ENCODE results near the gene SLAMF9.

The SLAMF9 gene

DNA sequence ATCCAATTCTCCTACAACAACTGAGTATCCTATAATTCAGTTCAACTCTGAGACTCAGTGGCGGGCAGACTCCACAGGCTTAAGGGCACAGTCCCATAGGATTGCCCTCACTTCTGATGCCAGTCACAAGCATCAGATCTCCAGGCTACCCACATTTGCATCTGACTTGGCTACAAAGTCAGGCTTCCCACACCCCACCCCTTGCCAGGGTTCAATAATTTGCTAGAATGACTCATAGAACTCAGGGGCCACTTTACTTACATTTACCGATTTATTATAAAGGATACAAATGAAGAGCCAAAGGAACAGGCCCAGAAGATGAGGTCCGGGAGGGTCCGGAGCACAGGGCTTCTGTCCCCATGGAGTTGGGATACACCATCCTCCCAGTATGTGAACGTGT is 36.0 kb upstream of the SLAMF9 start:
- H3K18ac ChIP-seq (ENCODE audit: low read length), result no peak overlapping the region
- no peak overlapping the region for H3K4ac ChIP-seq (ENCODE audit: low read length)
- H3K27ac ChIP-seq (replicated peaks; ENCODE audit: low read length), result no peak overlapping the region
- peaks cover 0 to 32% (median 0%) of the 10 kb centered on the region in 3 experiments for H3K27me3 ChIP-seq (ENCODE audit: control insufficient read depth in 3 of 3, insufficient read depth in 3 of 3, low read depth in 1 of 3, low read length in 3 of 3)
- peaks cover 0 to 2% of the 10 kb centered on the region in 2 donors for H3K4me1 ChIP-seq (ENCODE audit: control insufficient read depth in 2 of 2, insufficient read depth in 1 of 2, low read depth in 1 of 2, low read length in 2 of 2)
- H3K9ac ChIP-seq (ENCODE audit: low read depth, low read length, poor library complexity), result no peak overlapping the region
- H3K9me3 ChIP-seq (replicated peaks in 1 of 2; ENCODE audit: control insufficient read depth in 2 of 2, insufficient read depth in 1 of 2, low read depth in 1 of 2, low read length in 2 of 2), result no peaks in the 10 kb centered on the region
- no peaks in the 10 kb centered on the region for H3K79me1 ChIP-seq (ENCODE audit: low read depth, low read length)
- no peak overlapping the region for H4K8ac ChIP-seq (ENCODE audit: low read depth, low read length)
- H2BK5ac ChIP-seq (ENCODE audit: low read length), result no peak overlapping the region
- no peak overlapping the region for H2BK120ac ChIP-seq (ENCODE audit: low read depth, low read length)
- H3K4me3 ChIP-seq (ENCODE audit: low read length in 2 of 2), result no peak overlapping the region
- no CpG with 5 or more reads among the region's 5 CpGs for WGBS, 2 donors (ENCODE audit: extremely low coverage in 2 of 2, insufficient read length in 2 of 2, insufficient replicate concordance in 1 of 2)
- no peak overlapping the region for H3K14ac ChIP-seq (ENCODE audit: low read length)
- no peak overlapping the region for H3K4me2 ChIP-seq (ENCODE audit: insufficient read depth, low read length, poor library complexity, severe bottlenecking)
- no peak overlapping the region for H2BK15ac ChIP-seq (ENCODE audit: low read length)
- no peak overlapping the region for H2BK12ac ChIP-seq (ENCODE audit: low read length)
- no peak for DNase-seq (ENCODE audit: low spot score)
- no peak overlapping the region for H2AFZ ChIP-seq (ENCODE audit: low read length)
- H4K91ac ChIP-seq (ENCODE audit: low read depth, low read length, poor library complexity), result no peak overlapping the region
- H3K23ac ChIP-seq (ENCODE audit: low read depth, low read length, poor library complexity), result no peak overlapping the region
- H2AK5ac ChIP-seq (ENCODE audit: low read depth, low read length), result no peak overlapping the region
- no peaks in the 10 kb centered on the region for H3K36me3 ChIP-seq (replicated peaks in 1 of 2; ENCODE audit: control insufficient read depth in 2 of 2, insufficient read depth in 2 of 2, low read length in 2 of 2)

DNA sequence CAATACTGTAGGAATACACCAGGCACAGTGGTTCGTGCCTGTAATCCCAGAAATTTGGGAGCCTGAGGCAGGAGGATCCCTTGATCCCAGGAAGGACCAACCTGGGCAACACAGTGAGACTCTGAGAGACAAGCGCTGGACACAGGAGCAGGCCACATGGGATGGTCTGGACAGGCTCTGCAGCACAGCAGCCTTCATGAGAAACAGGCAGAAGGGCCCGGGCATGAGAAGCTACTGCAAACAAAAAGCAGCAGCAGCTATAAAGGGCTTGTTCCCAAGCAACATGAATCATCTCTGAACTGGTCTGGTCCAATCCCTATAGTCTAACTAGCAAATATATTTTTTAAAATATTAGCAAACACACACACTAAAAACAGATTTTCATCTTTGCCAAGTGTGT is 35.5 kb upstream of the SLAMF9 start:
- Histone ChIP-seq H4K91ac (ENCODE audit: low read depth, low read length, poor library complexity) (no peak overlapping the region), H3K9ac (ENCODE audit: low read depth, low read length, poor library complexity) (no peak overlapping the region), H2BK15ac (ENCODE audit: low read length) (no peak overlapping the region), H2BK5ac (ENCODE audit: low read length) (no peak overlapping the region), H3K9me3 (replicated peaks in 1 of 2; ENCODE audit: control insufficient read depth in 2 of 2, insufficient read depth in 1 of 2, low read depth in 1 of 2, low read length in 2 of 2) (no peaks in the 10 kb centered on the region), H2AK5ac (ENCODE audit: low read depth, low read length) (no peak overlapping the region), H4K8ac (ENCODE audit: low read depth, low read length) (no peak overlapping the region), H3K18ac (ENCODE audit: low read length) (no peak overlapping the region), H3K4me1 (ENCODE audit: control insufficient read depth in 2 of 2, insufficient read depth in 1 of 2, low read depth in 1 of 2, low read length in 2 of 2) (peaks cover 0 to 2% of the 10 kb centered on the region in 2 donors), H2BK120ac (ENCODE audit: low read depth, low read length) (no peak overlapping the region), H3K4me3 (ENCODE audit: low read length in 2 of 2) (no peak overlapping the region), H3K79me1 (ENCODE audit: low read depth, low read length) (no peaks in the 10 kb centered on the region), H3K27me3 (ENCODE audit: control insufficient read depth in 3 of 3, insufficient read depth in 3 of 3, low read depth in 1 of 3, low read length in 3 of 3) (peaks cover 0 to 32% (median 0%) of the 10 kb centered on the region in 3 experiments), H3K4me2 (ENCODE audit: insufficient read depth, low read length, poor library complexity, severe bottlenecking) (no peak overlapping the region), H3K27ac (replicated peaks; ENCODE audit: low read length) (no peak overlapping the region), H2BK12ac (ENCODE audit: low read length) (no peak overlapping the region), H3K36me3 (replicated peaks in 1 of 2; ENCODE audit: control insufficient read depth in 2 of 2, insufficient read depth in 2 of 2, low read length in 2 of 2) (no peaks in the 10 kb centered on the region), H3K23ac (ENCODE audit: low read depth, low read length, poor library complexity) (no peak overlapping the region), H2AFZ (ENCODE audit: low read length) (no peak overlapping the region), H3K14ac (ENCODE audit: low read length) (no peak overlapping the region), H3K4ac (ENCODE audit: low read length) (no peak overlapping the region)
- DNase-seq (ENCODE audit: low spot score), result no peak
- WGBS, 2 donors (ENCODE audit: extremely low coverage in 2 of 2, insufficient read length in 2 of 2, insufficient replicate concordance in 1 of 2), result no CpG with 5 or more reads among the region's 3 CpGs

DNA sequence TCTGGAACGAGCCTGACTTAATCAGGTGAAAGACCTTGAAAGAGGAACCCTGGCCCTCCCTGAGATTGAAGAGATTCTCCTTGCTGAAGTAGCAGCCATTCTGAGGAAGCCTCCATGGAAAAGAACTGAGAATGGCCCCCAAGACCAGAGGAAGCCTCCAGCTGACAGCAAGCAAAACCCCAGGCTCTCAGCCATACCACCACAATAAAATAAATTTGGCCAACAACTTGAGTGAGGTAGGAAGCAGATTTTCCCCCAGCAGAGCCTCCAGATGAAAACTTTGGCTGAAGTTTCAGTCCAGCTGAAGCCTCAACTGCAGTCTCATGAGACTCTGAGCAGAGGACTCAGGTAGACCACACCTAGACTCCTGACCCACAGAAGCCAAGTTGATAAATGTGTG is 34.0 kb upstream of the SLAMF9 start:
- H2BK120ac ChIP-seq (ENCODE audit: low read depth, low read length), result no peak overlapping the region
- no peak overlapping the region for H3K14ac ChIP-seq (ENCODE audit: low read length)
- H3K9me3 ChIP-seq (replicated peaks in 1 of 2; ENCODE audit: control insufficient read depth in 2 of 2, insufficient read depth in 1 of 2, low read depth in 1 of 2, low read length in 2 of 2), result no peaks in the 10 kb centered on the region
- no peak overlapping the region for H4K8ac ChIP-seq (ENCODE audit: low read depth, low read length)
- no peaks in the 10 kb centered on the region for H3K79me1 ChIP-seq (ENCODE audit: low read depth, low read length)
- no peak overlapping the region for H3K27ac ChIP-seq (replicated peaks; ENCODE audit: low read length)
- no peak overlapping the region for H2BK15ac ChIP-seq (ENCODE audit: low read length)
- no peak overlapping the region for H3K4me3 ChIP-seq (ENCODE audit: low read length in 2 of 2)
- H4K91ac ChIP-seq (ENCODE audit: low read depth, low read length, poor library complexity), result no peak overlapping the region
- H3K27me3 ChIP-seq (ENCODE audit: control insufficient read depth in 3 of 3, insufficient read depth in 3 of 3, low read depth in 1 of 3, low read length in 3 of 3), result peaks cover 0 to 38% (median 0%) of the 10 kb centered on the region in 3 experiments
- H2AFZ ChIP-seq (ENCODE audit: low read length), result no peak overlapping the region
- H3K18ac ChIP-seq (ENCODE audit: low read length), result no peak overlapping the region
- no peak for DNase-seq (ENCODE audit: low spot score)
- H3K36me3 ChIP-seq (replicated peaks in 1 of 2; ENCODE audit: control insufficient read depth in 2 of 2, insufficient read depth in 2 of 2, low read length in 2 of 2), result no peaks in the 10 kb centered on the region
- no peak overlapping the region for H3K4me2 ChIP-seq (ENCODE audit: insufficient read depth, low read length, poor library complexity, severe bottlenecking)
- H3K9ac ChIP-seq (ENCODE audit: low read depth, low read length, poor library complexity), result no peak overlapping the region
- H3K4ac ChIP-seq (ENCODE audit: low read length), result no peak overlapping the region
- no peak overlapping the region for H3K23ac ChIP-seq (ENCODE audit: low read depth, low read length, poor library complexity)
- WGBS, 2 donors (ENCODE audit: extremely low coverage in 2 of 2, insufficient read length in 2 of 2, insufficient replicate concordance in 1 of 2), result no CpG with 5 or more reads among the region's 1 CpG
- H2BK12ac ChIP-seq (ENCODE audit: low read length), result no peak overlapping the region
- H2AK5ac ChIP-seq (ENCODE audit: low read depth, low read length), result no peak overlapping the region
- no peak overlapping the region for H2BK5ac ChIP-seq (ENCODE audit: low read length)
- H3K4me1 ChIP-seq (ENCODE audit: control insufficient read depth in 2 of 2, insufficient read depth in 1 of 2, low read depth in 1 of 2, low read length in 2 of 2), result peaks cover 0 to 2% of the 10 kb centered on the region in 2 donors

DNA sequence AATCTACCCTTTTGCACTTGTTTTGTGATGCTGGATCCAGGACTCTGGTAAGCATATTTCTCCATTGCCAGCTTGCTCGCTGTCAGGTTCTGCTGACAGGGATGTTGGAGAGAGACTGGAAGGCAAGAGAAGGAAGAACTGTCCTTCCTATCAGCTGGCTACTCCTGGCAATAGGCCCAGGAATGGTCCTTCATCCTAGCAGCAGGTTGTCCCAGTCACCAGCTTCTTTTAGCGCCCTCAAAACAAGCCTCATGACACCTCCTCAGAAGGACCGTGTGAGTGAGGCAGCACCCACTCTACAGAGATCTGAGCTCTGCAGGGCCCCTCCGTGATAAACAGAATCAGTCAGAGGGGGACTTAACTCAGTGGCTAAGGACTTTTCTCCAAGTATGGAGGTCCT is 33.1 kb upstream of the SLAMF9 start:
- Histone ChIP-seq H2AK5ac (ENCODE audit: low read depth, low read length) (no peak overlapping the region), H3K4me2 (ENCODE audit: insufficient read depth, low read length, poor library complexity, severe bottlenecking) (no peak overlapping the region), H3K36me3 (replicated peaks in 1 of 2; ENCODE audit: control insufficient read depth in 2 of 2, insufficient read depth in 2 of 2, low read length in 2 of 2) (no peaks in the 10 kb centered on the region), H4K8ac (ENCODE audit: low read depth, low read length) (no peak overlapping the region), H3K14ac (ENCODE audit: low read length) (no peak overlapping the region), H3K18ac (ENCODE audit: low read length) (no peak overlapping the region), H3K27ac (replicated peaks; ENCODE audit: low read length) (no peak overlapping the region), H3K79me1 (ENCODE audit: low read depth, low read length) (no peaks in the 10 kb centered on the region), H2BK5ac (ENCODE audit: low read length) (no peak overlapping the region), H3K9ac (ENCODE audit: low read depth, low read length, poor library complexity) (no peak overlapping the region), H3K4ac (ENCODE audit: low read length) (no peak overlapping the region), H2BK12ac (ENCODE audit: low read length) (no peak overlapping the region), H2BK15ac (ENCODE audit: low read length) (no peak overlapping the region), H3K9me3 (replicated peaks in 1 of 2; ENCODE audit: control insufficient read depth in 2 of 2, insufficient read depth in 1 of 2, low read depth in 1 of 2, low read length in 2 of 2) (no peaks in the 10 kb centered on the region), H3K23ac (ENCODE audit: low read depth, low read length, poor library complexity) (no peak overlapping the region), H3K4me3 (ENCODE audit: low read length in 2 of 2) (no peak overlapping the region), H2BK120ac (ENCODE audit: low read depth, low read length) (no peak overlapping the region), H2AFZ (ENCODE audit: low read length) (no peak overlapping the region), H3K4me1 (ENCODE audit: control insufficient read depth in 2 of 2, insufficient read depth in 1 of 2, low read depth in 1 of 2, low read length in 2 of 2) (peaks cover 0 to under 1% of the 10 kb centered on the region in 2 donors), H3K27me3 (ENCODE audit: control insufficient read depth in 3 of 3, insufficient read depth in 3 of 3, low read depth in 1 of 3, low read length in 3 of 3) (peaks cover 0 to 36% (median 0%) of the 10 kb centered on the region in 3 experiments), H4K91ac (ENCODE audit: low read depth, low read length, poor library complexity) (no peak overlapping the region)
- WGBS, 2 donors (ENCODE audit: extremely low coverage in 2 of 2, insufficient read length in 2 of 2, insufficient replicate concordance in 1 of 2), result no CpG with 5 or more reads among the region's 4 CpGs
- no peak for DNase-seq (ENCODE audit: low spot score)
